ENCODE results near the gene ANAPC10. TPM values are rescaled to one million over a fixed set of nuclear protein-coding genes. Genes with fewer than 3 reads are reported as not detected.

ANAPC10 gene
- total and polyA plus RNA-seq, 7 donors = 11.3 to 31.4 (median 18.0) TPM

DNA sequence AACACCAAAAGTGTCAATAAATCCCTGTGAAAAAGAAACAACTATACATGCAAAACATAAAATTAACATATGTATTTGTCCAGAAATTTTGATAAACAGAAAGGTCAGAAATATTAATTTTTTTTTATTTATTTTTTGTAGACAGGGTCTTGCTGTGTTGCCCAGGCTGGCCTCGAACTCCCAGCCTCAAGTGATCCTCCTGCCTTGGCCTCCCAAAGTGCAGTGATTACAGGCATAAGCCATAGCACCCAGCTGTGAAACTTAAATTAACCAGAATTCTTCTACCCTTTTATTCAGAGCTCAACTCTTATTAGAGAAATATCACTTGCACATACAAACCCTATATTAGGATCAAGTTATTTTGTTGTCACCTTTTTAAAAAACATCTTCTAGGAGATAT lies 16.2 kb downstream of the ANAPC10 start:
- WGBS, 2 donors = 98% methylated on average over 1 of the region's 1 CpG
- intact Hi-C loops (cut with DNase I) = no loop called here
- peaks cover 0 to 41% (median 0%) of the 10 kb centered on the region in 4 donors for H3K36me3 ChIP-seq
- no peak overlapping the region for H3K4me3 ChIP-seq
- TF ChIP-seq, protein P1, sequence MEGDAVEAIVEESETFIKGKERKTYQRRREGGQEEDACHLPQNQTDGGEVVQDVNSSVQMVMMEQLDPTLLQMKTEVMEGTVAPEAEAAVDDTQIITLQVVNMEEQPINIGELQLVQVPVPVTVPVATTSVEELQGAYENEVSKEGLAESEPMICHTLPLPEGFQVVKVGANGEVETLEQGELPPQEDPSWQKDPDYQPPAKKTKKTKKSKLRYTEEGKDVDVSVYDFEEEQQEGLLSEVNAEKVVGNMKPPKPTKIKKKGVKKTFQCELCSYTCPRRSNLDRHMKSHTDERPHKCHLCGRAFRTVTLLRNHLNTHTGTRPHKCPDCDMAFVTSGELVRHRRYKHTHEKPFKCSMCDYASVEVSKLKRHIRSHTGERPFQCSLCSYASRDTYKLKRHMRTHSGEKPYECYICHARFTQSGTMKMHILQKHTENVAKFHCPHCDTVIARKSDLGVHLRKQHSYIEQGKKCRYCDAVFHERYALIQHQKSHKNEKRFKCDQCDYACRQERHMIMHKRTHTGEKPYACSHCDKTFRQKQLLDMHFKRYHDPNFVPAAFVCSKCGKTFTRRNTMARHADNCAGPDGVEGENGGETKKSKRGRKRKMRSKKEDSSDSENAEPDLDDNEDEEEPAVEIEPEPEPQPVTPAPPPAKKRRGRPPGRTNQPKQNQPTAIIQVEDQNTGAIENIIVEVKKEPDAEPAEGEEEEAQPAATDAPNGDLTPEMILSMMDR (IDR thresholded peaks at IDR 0.05) = no peak
- TF ChIP-seq EP300 (IDR thresholded peaks at IDR 0.05) = no peak
- no peak for TF ChIP-seq POLR2A (IDR thresholded peaks at IDR 0.05)
- TF ChIP-seq POLR2AphosphoS5 (IDR thresholded peaks at IDR 0.05) = no peak
- no peaks in the 10 kb centered on the region for H3K27me3 ChIP-seq
- no peaks in the 10 kb centered on the region for H3K9me3 ChIP-seq
- H3K4me1 ChIP-seq = no peaks in the 10 kb centered on the region
- DNase-seq = no peak
- no peak overlapping the region for H3K27ac ChIP-seq

DNA sequence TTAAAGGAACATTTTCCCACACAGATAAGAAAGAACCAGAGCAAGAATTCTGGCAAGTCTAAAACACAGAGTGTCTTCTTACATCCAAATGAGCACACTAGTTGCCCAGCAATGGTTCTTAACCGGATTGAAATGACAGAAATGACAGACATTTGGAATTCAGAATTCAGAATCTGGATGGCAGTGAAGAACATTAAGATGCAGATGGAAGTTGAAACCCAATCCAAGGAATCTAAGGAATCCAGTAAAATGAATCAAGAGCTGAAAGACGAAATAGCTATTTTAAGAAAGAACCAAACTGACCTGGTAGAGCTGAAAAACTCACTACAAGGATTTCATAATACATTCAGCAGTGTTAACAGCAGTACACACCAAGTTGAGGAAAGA lies 21.5 kb downstream of the ANAPC10 start:
- Histone ChIP-seq H3K27ac (no peak overlapping the region), H3K4me3 (no peak overlapping the region), H3K4me1 (no peaks in the 10 kb centered on the region), H3K9me3 (no peaks in the 10 kb centered on the region), H3K36me3 (peaks cover 0 to 34% (median 0%) of the 10 kb centered on the region in 4 donors), H3K27me3 (no peaks in the 10 kb centered on the region)
- TF ChIP-seq POLR2AphosphoS5 (IDR thresholded peaks at IDR 0.05) (no peak), POLR2A (IDR thresholded peaks at IDR 0.05) (no peak), EP300 (IDR thresholded peaks at IDR 0.05) (no peak)
- TF ChIP-seq, protein P1 (IDR thresholded peaks at IDR 0.05) = no peak
- WGBS, 2 donors = 91 to 95% methylated on average over 2 of the region's 2 CpGs
- DNase-seq = no peak
- intact Hi-C loops (cut with DNase I) = no loop called here

DNA sequence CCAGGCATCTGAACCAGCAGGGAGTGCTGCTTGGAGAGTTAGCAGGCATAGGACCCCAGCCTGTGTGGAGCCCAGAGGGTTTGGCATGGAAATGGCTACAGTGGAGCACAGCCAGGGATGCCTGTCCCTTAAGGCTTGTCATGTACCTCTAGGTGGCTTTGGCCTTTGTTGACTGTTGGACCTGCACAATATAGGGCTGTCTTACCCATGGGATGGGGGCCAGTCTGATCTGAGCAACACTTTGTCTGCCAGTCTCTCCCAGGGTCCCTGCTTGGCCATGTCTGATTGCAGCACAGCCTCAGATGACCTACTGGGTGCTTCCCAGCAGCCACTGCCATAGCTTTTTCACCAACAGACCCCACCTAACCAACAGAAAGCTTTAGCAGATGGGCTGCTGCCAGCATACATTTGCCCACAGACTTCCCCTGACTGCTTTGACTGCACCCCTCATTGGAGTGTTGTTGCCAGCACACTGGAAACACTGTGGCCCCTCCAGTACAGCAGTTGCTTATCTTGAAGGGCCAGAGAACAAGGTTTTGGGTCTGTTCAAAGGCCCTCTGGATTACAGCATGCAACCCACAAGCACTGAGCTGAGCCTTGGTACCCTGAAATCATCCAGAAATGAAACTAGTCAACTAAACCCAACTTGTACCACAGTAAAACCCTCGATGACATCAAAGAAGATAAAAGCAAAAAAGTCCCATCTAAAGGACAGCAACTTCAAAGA lies 22.1 kb downstream of the ANAPC10 start:
- Histone ChIP-seq H3K27ac (no peak overlapping the region), H3K9me3 (no peaks in the 10 kb centered on the region), H3K36me3 (peaks cover 0 to 34% (median 0%) of the 10 kb centered on the region in 4 donors), H3K4me3 (no peak overlapping the region), H3K27me3 (no peaks in the 10 kb centered on the region), H3K4me1 (no peaks in the 10 kb centered on the region)
- 52 to 90% methylated on average over 1 of the region's 1 CpG for WGBS, 2 donors
- no peak for TF ChIP-seq EP300 (IDR thresholded peaks at IDR 0.05)
- TF ChIP-seq, protein P1 (IDR thresholded peaks at IDR 0.05) = no peak
- TF ChIP-seq POLR2AphosphoS5 (IDR thresholded peaks at IDR 0.05) = no peak
- TF ChIP-seq POLR2A (IDR thresholded peaks at IDR 0.05) = no peak
- intact Hi-C loops (cut with DNase I) = no loop called here
- no peak for DNase-seq

DNA sequence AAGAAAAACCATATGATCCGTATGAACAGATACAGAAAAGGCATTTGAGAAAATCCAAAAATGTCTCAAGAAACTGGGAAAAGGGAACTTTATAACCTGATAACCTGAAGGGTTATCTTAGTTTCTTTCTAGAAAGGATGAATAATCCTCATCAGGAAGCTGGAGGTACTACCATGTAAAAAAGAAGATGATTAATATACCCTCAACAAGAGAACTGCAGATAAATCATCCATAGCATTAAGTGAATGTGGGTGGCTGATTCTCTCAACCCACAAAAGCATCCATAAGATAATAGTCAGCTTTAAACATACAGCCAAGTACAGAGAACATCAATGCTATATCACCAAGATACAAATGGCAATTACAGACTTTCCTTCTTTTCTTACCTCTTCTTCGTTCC lies 26.4 kb downstream of the ANAPC10 start:
- WGBS, 2 donors = 95% methylated on average over 2 of the region's 2 CpGs
- no peak overlapping the region for H3K4me3 ChIP-seq
- TF ChIP-seq POLR2A (IDR thresholded peaks at IDR 0.05) = no peak
- TF ChIP-seq POLR2AphosphoS5 (IDR thresholded peaks at IDR 0.05) = no peak
- TF ChIP-seq, protein P1 (IDR thresholded peaks at IDR 0.05) = no peak
- no peak for TF ChIP-seq EP300 (IDR thresholded peaks at IDR 0.05)
- no peaks in the 10 kb centered on the region for H3K9me3 ChIP-seq
- H3K4me1 ChIP-seq = no peaks in the 10 kb centered on the region
- intact Hi-C loops (cut with DNase I) = no loop called here
- no peak overlapping the region for H3K27ac ChIP-seq
- no peaks in the 10 kb centered on the region for H3K27me3 ChIP-seq
- DNase-seq = no peak
- H3K36me3 ChIP-seq = peaks cover 0 to 6% (median 0%) of the 10 kb centered on the region in 4 donors

DNA sequence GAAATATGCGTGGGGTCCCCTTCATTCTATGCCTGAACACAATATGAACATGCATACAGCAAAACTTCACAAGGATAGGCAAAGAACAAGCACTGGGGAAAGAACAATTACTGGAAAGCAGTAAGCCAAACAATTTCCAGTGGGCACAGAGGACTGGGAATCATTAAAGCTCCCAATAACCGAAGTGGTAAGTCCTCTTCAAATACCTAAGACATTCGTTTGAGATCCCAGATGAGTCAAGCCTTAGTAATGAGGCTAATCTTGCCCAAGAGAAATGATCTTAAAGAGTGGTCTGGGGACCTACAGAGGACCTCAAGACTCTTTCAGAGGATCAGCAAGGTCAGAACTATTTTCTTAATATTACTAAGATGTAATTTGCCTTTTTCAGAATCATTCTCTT lies 28.6 kb downstream of the ANAPC10 start:
- intact Hi-C loops (cut with DNase I) = no loop called here
- H3K36me3 ChIP-seq = no peaks in the 10 kb centered on the region
- WGBS, 2 donors = 93 to 95% methylated on average over 3 of the region's 3 CpGs

More for the DNA sequence above, 28.6 kb downstream of the ANAPC10 start:
- Histone ChIP-seq H3K27ac (no peak overlapping the region), H3K4me3 (no peak overlapping the region), H3K9me3 (no peaks in the 10 kb centered on the region), H3K27me3 (no peaks in the 10 kb centered on the region), H3K4me1 (peaks cover 0 to 13% (median 0%) of the 10 kb centered on the region in 4 donors)
- DNase-seq = no peak
- TF ChIP-seq POLR2AphosphoS5 (IDR thresholded peaks at IDR 0.05) = no peak
- no peak for TF ChIP-seq POLR2A (IDR thresholded peaks at IDR 0.05)
- TF ChIP-seq, protein P1 (IDR thresholded peaks at IDR 0.05) = no peak
- no peak for TF ChIP-seq EP300 (IDR thresholded peaks at IDR 0.05)

Measured in sigmoid colon (tissue), 7 donors.